ENCODE data around the gene SLC25A34. TPM values are rescaled to one million over a fixed set of nuclear protein-coding genes. Genes with fewer than 3 reads are reported as not detected.
A peak's percentile ranks its signal among the peaks of the same experiment; 100 is the strongest.

The SLC25A34 gene
- total RNA-seq, 2 donors from 2014 or later, result 2.4 to 7.5 TPM

GRCh38 chr1:15756143-15757015 is 20.3 kb downstream of the SLC25A34 start:
- peak overlapping the region; percentile 93 to 98 for H3K27ac ChIP-seq
- no peak for ATAC-seq (ENCODE audit: insufficient number of reproducible peaks, low FRiP score, low read depth)
- H3K36me3 ChIP-seq, result no peaks in the 10 kb centered on the region
- H3K4me1 ChIP-seq (ENCODE audit: control insufficient read depth in 1 of 2, low read depth in 2 of 2), result peaks cover 8 to 61% of the 10 kb centered on the region in 2 donors
- H3K27me3 ChIP-seq (replicated peaks; ENCODE audit: insufficient read depth), result no peaks in the 10 kb centered on the region
- no peak for DNase-seq (ENCODE audit: low spot score)
- peak overlapping the region; percentile 88 for H3K4me3 ChIP-seq
- no peak for TF ChIP-seq CTCF (IDR thresholded peaks at IDR 0.05)
- H3K9me3 ChIP-seq, result no peaks in the 10 kb centered on the region

GRCh38 chr1:15757016-15757543 is 21.0 kb downstream of the SLC25A34 start:
- ATAC-seq (ENCODE audit: insufficient number of reproducible peaks, low FRiP score, low read depth) (no peak), DNase-seq (ENCODE audit: low spot score) (no peak)
- TF ChIP-seq CTCF (IDR thresholded peaks at IDR 0.05), result no peak
- Histone ChIP-seq H3K9me3 (no peaks in the 10 kb centered on the region), H3K27ac (peak overlapping the region; percentile 93 to 98), H3K4me1 (ENCODE audit: control insufficient read depth in 1 of 2, low read depth in 2 of 2) (peaks cover 10 to 61% of the 10 kb centered on the region in 2 donors), H3K27me3 (replicated peaks; ENCODE audit: insufficient read depth) (no peaks in the 10 kb centered on the region), H3K4me3 (peak overlapping the region; percentile 88), H3K36me3 (no peaks in the 10 kb centered on the region)

GRCh38 chr1:15757575-15758342 is 21.7 kb downstream of the SLC25A34 start:
- DNase-seq (ENCODE audit: low spot score) (no peak), ATAC-seq (ENCODE audit: insufficient number of reproducible peaks, low FRiP score, low read depth) (no peak)

GRCh38 chr1:15758343-15758931 is 22.4 kb downstream of the SLC25A34 start, which contains the start of gene FBLIM1:
Gene FBLIM1, plus strand, starts transcription at chr1:15758795. Its CDS starts 6,189 bp downstream, at chr1:15764984.
- Histone ChIP-seq H3K27ac (peak within 1 kb of the TSS; percentile 93 to 98), H3K27me3 (replicated peaks; ENCODE audit: insufficient read depth) (no peaks in the 10 kb centered on the region), H3K36me3 (no peaks in the 10 kb centered on the region), H3K4me3 (peak within 1 kb of the TSS; percentile 88), H3K4me1 (ENCODE audit: control insufficient read depth in 1 of 2, low read depth in 2 of 2) (peaks cover 16 to 64% of the 10 kb centered on the region in 2 donors), H3K9me3 (no peaks in the 10 kb centered on the region)
- DNase-seq (ENCODE audit: low spot score), result no peak
- ATAC-seq (ENCODE audit: insufficient number of reproducible peaks, low FRiP score, low read depth), result no peak
- no peak for TF ChIP-seq CTCF (IDR thresholded peaks at IDR 0.05)

More at GRCh38 chr1:15757575-15758342, 21.7 kb downstream of the SLC25A34 start:
- H3K36me3 ChIP-seq, result no peaks in the 10 kb centered on the region
- H3K27me3 ChIP-seq (replicated peaks; ENCODE audit: insufficient read depth), result no peaks in the 10 kb centered on the region
- no peaks in the 10 kb centered on the region for H3K9me3 ChIP-seq
- no peak for TF ChIP-seq CTCF (IDR thresholded peaks at IDR 0.05)
- peaks cover 11 to 63% of the 10 kb centered on the region in 2 donors for H3K4me1 ChIP-seq (ENCODE audit: control insufficient read depth in 1 of 2, low read depth in 2 of 2)
- peak overlapping the region; percentile 93 to 98 for H3K27ac ChIP-seq
- H3K4me3 ChIP-seq, result peak overlapping the region; percentile 88
